ELF-1 (cell line): ENCODE results near the gene UNCX.
"Not testable (repeated sequence)": the region's sequence is repeated elsewhere in the genome, so short reads cannot be mapped to it uniquely, and the experiment has no call there.

Source experiments
- DNase-seq: peaks from one replicate; pipeline ENCODE4 v3.0.0-alpha.2; 2016; ENCODE audit warnings: low read depth, low spot score

Gene UNCX

DNA sequence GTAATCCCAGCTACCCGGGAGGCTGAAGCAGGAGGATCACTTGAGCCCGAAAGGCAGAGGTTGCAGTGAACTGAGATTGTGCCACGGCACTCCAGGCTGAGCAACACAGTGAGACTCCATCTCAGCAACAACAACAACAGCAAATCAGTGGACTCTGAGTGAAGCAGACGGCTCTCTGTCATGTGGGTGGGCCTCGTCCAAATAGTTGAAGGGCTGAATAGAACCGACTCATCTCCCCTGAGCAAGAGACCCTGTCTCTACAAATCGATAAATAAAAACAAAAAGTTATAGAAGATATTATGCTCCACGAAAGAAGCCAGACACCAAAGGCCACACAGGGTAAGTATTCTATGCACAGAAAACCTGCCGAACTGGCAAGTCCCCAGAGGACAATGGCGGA lies 45.9 kb downstream of the UNCX start:
- DNase-seq, result no peak

- DNase-seq, result no peak
Observed at GRCh38 chr7:1279041-1279440, 46.4 kb downstream of the UNCX start.

DNA sequence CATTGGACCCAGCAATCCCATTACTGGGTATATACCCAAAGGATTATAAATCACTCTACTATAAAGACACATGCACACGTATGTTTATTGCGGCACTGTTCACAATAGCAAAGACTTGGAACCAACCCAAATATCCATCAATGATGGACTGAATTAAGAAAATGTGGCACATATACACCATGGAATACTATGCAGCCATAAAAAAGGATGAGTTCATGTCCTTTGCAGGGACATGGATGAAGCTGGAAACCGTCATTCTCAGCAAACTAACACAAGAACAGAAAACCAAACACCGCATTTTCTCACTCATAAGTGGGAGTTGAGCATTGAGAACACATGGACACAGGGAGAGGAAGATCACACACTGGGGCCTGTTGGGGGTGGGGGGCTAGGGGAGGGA lies 47.2 kb downstream of the UNCX start:
- DNase-seq, result not testable (repeated sequence)

DNA sequence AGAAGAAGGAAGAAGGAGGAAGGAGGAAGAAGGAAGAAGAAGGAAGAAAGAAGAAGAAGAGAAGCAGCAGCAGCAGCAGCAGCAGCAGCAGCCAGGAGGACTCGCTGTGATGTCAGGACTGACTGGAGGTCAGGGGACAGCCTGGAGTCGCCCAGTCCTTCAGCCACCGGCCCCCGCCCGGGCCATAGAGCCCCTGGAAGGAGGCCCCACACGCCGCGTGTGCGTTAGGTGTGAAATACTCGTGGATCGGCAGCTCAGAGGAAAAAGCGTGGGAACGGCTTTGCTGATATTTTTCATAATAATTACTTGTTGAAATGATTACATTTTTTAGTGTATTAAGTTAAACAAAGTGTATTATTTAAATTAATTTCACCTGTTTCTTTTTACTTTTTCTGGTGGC lies 48.4 kb downstream of the UNCX start:
- no peak for DNase-seq

DNA sequence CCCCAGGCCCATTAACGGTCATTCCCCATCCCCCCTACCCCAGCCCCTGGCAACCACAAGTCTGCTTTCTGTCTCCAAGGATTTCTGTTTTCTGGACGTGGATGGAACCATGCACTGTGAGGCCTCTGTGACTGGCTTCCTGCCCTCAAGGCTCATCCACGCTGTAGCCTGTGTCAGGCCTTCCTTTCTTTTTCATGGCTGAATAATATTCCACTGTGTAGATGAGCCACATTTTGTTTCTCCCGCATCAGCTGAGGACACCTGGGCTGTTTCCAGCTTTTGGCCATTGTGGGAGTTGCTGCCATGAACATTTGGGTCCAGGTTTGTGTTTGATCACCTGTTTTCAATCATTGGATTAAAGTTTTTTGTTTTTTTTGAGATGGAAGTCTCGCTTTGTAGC lies 50.0 kb downstream of the UNCX start:
- no peak for DNase-seq

GRCh38 chr7:1283337-1283736 lies 50.7 kb downstream of the UNCX start:
- no peak for DNase-seq

GRCh38 chr7:1283941-1284742 lies 51.5 kb downstream of the UNCX start:
- no peak for DNase-seq

DNA sequence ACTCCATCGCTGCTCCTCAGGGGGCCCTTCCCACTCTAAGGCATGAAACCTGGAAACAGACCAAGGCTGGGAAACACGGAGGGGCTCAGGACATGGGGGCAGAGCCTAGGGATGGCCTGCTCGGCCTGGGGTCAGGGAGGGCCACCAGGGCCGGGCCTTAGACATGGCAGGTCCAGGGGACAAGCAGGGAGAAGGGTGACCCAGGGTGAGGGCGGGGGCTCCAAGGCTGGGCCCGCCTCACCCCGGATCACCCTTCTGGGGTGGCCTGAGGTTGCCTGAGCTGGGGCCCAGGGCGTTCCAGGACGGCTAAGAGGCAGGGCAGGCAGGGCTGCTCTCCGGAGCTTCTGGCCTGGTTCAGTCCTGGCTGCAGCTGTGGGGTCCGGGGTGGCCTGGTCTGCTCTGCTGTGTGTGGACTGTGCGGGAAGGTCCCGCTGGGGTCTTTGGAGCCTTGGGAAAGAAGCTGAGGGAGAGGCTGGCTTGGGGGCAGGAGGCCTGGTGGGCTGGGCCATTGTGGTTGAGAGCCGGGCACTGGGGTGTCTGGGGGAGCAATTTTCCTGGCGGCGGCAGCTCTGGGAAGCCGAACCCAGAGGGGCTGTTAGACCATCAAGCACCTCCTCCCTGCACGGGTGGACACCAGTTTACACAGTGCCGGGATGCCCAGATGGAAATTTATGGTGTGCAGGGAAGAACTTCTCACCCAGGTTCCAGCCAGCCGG lies 52.2 kb downstream of the UNCX start:
- DNase-seq, result no peak

DNA sequence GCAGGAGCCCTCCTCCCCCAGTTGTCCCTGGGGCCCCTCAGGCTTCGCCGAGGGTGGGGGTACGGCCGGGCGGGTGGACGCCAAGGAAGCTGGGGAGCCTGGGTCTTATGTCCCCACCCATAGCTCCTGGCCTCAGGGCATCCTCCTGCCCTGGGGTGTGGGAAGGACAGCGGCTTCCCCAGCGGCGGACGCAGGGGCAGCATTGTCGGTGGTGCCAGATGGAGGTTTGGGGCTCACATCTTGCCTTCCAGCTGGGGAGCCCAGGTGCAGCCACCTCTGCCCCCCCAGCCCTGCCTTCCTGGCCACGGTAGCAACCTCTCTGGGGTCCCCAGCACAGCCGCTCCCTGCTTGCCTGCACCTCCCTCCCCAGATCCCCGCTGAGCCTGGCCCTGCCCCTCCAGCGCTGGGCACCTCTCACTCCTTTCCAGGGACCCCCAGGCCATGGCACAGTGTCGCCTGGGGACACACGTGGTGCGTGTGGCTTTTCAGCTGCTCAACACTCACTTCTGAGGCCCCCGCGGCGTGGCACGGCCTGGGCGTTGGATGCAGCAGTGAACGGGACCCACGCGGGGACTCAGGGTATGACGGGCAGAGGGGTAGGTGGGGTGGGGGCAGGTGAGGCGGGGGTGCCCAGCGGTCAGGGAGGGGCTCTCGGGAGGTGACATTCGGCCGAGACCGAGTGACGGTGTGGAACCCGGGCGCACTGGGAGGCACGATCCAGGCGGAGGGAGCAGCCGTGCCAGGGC lies 53.1 kb downstream of the UNCX start:
- no peak for DNase-seq
